ENCODE results near the gene SMG9. TPM values are rescaled to one million over a fixed set of nuclear protein-coding genes. Genes with fewer than 3 reads are reported as not detected.
A peak's percentile ranks its signal among the peaks of the same experiment; 100 is the strongest.

The SMG9 gene
- total and polyA plus RNA-seq, 2 of the 13 experiments (the other 11 are each of a cell fraction or from before 2014, with no cell fraction given) = 16.1 to 18.7 TPM

GRCh38 chr19:43774103-43774939, 19.6 kb upstream of the SMG9 start (continued):
- TF ChIP-seq HBP1 (CRISPR knock-in tag; IDR thresholded peaks at IDR 0.05; ENCODE audit: low read depth) (no peak), DMAP1 (CRISPR knock-in tag; IDR thresholded peaks at IDR 0.05) (0 out of 2 replicates have a peak, but pooled peaks have one; percentile 36), ZNF503 (CRISPR knock-in tag; IDR thresholded peaks at IDR 0.05) (no peak), SKI (IDR thresholded peaks at IDR 0.05; ENCODE audit: partially characterized antibody) (peak; percentile 30), HNF1B (CRISPR knock-in tag; IDR thresholded peaks at IDR 0.05) (peak; percentile 50; the same call in 1 of the 2 replicates), ZNF564 (CRISPR knock-in tag; IDR thresholded peaks at IDR 0.05) (0 out of 2 replicates have a peak, but pooled peaks have one; percentile 41), ARHGAP35 (CRISPR knock-in tag; IDR thresholded peaks at IDR 0.05; ENCODE audit: borderline replicate concordance) (peak; percentile 39; the same call in 1 of the 2 replicates), NCOA5 (CRISPR knock-in tag; IDR thresholded peaks at IDR 0.05) (no peak), KLF16 (CRISPR knock-in tag; IDR thresholded peaks at IDR 0.05) (0 out of 4 replicates have a peak, but pooled peaks of 1 of the 2 experiments have one; percentile 54), RARA (CRISPR knock-in tag; IDR thresholded peaks at IDR 0.05) (peak; percentile 97), CHCHD3 (CRISPR knock-in tag; IDR thresholded peaks at IDR 0.05) (0 out of 2 replicates have a peak, but pooled peaks have one; percentile 32), TEAD3 (CRISPR knock-in tag; optimal IDR thresholded peaks at IDR 0.05; ENCODE audit: borderline replicate concordance) (peak; percentile 42), ZNF557 (CRISPR knock-in tag; IDR thresholded peaks at IDR 0.05) (no peak), ZNF670 (CRISPR knock-in tag; IDR thresholded peaks at IDR 0.05; ENCODE audit: borderline replicate concordance) (0 out of 2 replicates have a peak, but pooled peaks have one; percentile 31), ZHX1 (CRISPR knock-in tag; IDR thresholded peaks at IDR 0.05; ENCODE audit: low read depth) (peak; percentile 75; the same call in 1 of the 2 replicates), ASH2L (IDR thresholded peaks at IDR 0.05; ENCODE audit: insufficient read length, low read depth, low read length) (no peak)
- TF ChIP-seq, protein P1, sequence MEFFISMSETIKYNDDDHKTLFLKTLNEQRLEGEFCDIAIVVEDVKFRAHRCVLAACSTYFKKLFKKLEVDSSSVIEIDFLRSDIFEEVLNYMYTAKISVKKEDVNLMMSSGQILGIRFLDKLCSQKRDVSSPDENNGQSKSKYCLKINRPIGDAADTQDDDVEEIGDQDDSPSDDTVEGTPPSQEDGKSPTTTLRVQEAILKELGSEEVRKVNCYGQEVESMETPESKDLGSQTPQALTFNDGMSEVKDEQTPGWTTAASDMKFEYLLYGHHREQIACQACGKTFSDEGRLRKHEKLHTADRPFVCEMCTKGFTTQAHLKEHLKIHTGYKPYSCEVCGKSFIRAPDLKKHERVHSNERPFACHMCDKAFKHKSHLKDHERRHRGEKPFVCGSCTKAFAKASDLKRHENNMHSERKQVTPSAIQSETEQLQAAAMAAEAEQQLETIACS (CRISPR knock-in tag; IDR thresholded peaks at IDR 0.05) = no peak
- TF ChIP-seq, protein P2, sequence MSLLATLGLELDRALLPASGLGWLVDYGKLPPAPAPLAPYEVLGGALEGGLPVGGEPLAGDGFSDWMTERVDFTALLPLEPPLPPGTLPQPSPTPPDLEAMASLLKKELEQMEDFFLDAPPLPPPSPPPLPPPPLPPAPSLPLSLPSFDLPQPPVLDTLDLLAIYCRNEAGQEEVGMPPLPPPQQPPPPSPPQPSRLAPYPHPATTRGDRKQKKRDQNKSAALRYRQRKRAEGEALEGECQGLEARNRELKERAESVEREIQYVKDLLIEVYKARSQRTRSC (CRISPR knock-in tag; IDR thresholded peaks at IDR 0.05; ENCODE audit: low read depth) = 0 out of 2 replicates have a peak, but pooled peaks have one; percentile 61

Data from HepG2 (cell line).